Subcutaneous adipose tissue (tissue), 4 donors: ENCODE measurements around the gene LGI4. TPM values are rescaled to one million over a fixed set of nuclear protein-coding genes. Genes with fewer than 3 reads are reported as not detected.

ENCODE experiments used
- total RNA-seq, 4 donors: library from RNA; depleted of rRNA; stranded (reverse); fragments of >200 nt; gene quantifications; one replicate each; pipeline ENCODE4 v1.1.0, GENCODE V29; 2016
- TF ChIP-seq, protein P1 (sequence below): fragments of 450-650 bp; IDR thresholded peaks from one replicate; pipeline ENCODE4 v1.5.1; 2016; ENCODE audit warnings: low read depth, mild to moderate bottlenecking, control low read depth, antibody characterized with exemption, moderate library complexity

The LGI4 gene
- 10 to 100 TPM; 11.6 to 34.1 (median 21.3) TPM for total RNA-seq

DNA sequence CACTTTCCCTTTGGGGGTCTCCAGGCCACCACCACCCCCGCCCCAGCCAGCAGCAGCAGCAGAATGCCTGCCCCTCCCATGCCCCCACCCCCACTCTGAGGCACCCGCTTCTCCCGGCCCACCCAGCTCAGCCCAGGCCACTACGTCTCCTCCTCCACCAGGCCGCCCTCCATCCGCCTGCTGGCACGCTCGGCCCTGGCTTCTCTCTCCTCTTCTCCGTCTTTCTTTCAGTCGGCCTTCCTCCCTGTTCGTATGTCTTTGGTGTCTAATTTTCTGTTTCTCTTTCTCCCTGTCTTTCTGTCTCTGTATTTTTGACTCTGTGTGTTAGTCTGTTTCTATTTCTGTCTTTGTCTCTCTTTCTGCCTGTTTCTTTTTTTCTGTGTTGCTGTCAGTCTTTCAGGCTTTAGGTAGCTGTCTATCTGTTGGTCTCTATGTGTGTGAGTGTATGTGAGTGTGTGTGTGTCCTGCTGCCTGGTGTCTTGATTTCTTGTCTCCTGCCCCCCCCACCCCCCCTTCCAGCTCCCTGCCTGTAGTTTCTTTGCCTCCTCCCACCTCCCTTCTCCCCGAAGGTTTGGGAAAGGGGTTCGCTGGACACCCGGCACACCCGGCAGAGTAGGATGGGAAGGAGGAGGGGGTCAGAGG, at the start of gene LGI4:
Gene LGI4 (minus strand): TSS at position 459 of the 642 bp plus-strand sequence. CDS start 379 bp downstream, at position 80.
- TF ChIP-seq, protein P1, sequence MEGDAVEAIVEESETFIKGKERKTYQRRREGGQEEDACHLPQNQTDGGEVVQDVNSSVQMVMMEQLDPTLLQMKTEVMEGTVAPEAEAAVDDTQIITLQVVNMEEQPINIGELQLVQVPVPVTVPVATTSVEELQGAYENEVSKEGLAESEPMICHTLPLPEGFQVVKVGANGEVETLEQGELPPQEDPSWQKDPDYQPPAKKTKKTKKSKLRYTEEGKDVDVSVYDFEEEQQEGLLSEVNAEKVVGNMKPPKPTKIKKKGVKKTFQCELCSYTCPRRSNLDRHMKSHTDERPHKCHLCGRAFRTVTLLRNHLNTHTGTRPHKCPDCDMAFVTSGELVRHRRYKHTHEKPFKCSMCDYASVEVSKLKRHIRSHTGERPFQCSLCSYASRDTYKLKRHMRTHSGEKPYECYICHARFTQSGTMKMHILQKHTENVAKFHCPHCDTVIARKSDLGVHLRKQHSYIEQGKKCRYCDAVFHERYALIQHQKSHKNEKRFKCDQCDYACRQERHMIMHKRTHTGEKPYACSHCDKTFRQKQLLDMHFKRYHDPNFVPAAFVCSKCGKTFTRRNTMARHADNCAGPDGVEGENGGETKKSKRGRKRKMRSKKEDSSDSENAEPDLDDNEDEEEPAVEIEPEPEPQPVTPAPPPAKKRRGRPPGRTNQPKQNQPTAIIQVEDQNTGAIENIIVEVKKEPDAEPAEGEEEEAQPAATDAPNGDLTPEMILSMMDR: no peak

DNA sequence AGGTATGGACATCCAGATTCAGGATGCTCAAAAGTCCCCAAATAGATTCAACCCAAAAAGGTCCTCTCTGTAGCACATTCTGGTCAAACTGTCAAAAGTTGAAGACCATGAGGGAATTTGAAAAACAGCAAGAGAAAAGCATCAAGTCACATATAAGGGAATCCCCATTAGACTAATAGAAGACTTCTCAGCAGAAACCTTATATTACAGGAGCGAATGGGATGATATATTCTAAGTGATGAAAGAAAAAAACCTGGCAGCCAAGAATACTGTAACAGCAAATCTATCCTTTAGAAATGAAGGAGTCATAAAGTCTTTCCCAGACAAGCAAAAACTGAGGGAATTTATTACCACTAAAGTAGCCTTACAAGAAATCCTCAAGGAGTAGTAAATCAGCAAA, 49.4 kb upstream of the LGI4 start:
- TF ChIP-seq, protein P1: no peak

- TF ChIP-seq, protein P1: no peak
Measured at GRCh38 chr19:35181387-35181786, 46.5 kb upstream of the LGI4 start.

- TF ChIP-seq, protein P1: no peak
Measured at GRCh38 chr19:35179830-35180229, 45.0 kb upstream of the LGI4 start.

- TF ChIP-seq, protein P1: no peak
Measured at GRCh38 chr19:35178701-35179100, 43.8 kb upstream of the LGI4 start.

- TF ChIP-seq, protein P1: no peak
Measured at GRCh38 chr19:35177377-35178274, 42.8 kb upstream of the LGI4 start.

- TF ChIP-seq, protein P1: no peak
Measured at GRCh38 chr19:35176181-35176570, 41.3 kb upstream of the LGI4 start.
